Breast epithelium (tissue), 3 donors: Measurements from ENCODE around the gene OGFOD3.
"Not testable (repeated sequence)": the region's sequence is repeated elsewhere in the genome, so short reads cannot be mapped to it uniquely, and the experiment has no call there.

Experiments
- POLR2A ChIP-seq: fragments of 450-650 bp; IDR thresholded peaks from one replicate; pipeline ENCODE4 v1.6.1; 2016; ENCODE audit warnings: antibody characterized with exemption, mild to moderate bottlenecking, moderate library complexity
- POLR2AphosphoS5 ChIP-seq, 3 donors: sonication (generic); formaldehyde crosslinking; IDR thresholded peaks; one replicate each; pipeline ENCODE4 v1.6.1; 2017; ENCODE audit warnings: antibody characterized with exemption in 3 of 3
- TF ChIP-seq, protein P1 (sequence below), 3 donors: fragments of 450-650 bp; IDR thresholded peaks; one replicate each; pipeline ENCODE4 v1.5.1; 2016 to 2017; ENCODE audit warnings: antibody characterized with exemption in 3 of 3, mild to moderate bottlenecking in 3 of 3, moderate library complexity in 3 of 3

DNA sequence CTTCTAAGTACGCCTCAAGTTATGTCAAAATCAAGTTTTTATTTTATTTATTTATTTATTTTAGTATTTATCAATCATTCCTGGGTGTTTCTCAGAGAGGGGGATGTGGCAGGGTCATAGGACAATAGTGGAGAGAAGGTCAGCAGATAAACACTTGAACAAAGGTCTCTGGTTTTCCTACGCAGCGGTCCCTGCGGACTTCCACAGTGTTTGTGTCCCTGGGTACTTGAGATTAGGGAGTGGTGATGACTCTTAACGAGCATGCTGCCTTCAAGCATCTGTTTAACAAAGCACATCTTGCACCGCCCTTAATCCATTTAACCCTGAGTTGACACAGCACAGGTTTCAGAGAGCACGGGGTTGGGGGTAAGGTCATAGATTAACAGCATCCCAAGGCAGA, 34.8 kb upstream of the OGFOD3 start:
- TF ChIP-seq, protein P1, sequence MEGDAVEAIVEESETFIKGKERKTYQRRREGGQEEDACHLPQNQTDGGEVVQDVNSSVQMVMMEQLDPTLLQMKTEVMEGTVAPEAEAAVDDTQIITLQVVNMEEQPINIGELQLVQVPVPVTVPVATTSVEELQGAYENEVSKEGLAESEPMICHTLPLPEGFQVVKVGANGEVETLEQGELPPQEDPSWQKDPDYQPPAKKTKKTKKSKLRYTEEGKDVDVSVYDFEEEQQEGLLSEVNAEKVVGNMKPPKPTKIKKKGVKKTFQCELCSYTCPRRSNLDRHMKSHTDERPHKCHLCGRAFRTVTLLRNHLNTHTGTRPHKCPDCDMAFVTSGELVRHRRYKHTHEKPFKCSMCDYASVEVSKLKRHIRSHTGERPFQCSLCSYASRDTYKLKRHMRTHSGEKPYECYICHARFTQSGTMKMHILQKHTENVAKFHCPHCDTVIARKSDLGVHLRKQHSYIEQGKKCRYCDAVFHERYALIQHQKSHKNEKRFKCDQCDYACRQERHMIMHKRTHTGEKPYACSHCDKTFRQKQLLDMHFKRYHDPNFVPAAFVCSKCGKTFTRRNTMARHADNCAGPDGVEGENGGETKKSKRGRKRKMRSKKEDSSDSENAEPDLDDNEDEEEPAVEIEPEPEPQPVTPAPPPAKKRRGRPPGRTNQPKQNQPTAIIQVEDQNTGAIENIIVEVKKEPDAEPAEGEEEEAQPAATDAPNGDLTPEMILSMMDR (IDR thresholded peaks at IDR 0.05) = not testable (repeated sequence)
- not testable (repeated sequence) for TF ChIP-seq POLR2A; POLR2AphosphoS5 (IDR thresholded peaks at IDR 0.05)
